AG04449 (cell line): Measurements from ENCODE around the gene BTBD10.
A peak's percentile ranks its signal among the peaks of the same experiment; 100 is the strongest.

Experiments
- CTCF ChIA-PET: fragments of 350-600 bp; formaldehyde crosslinking; extraction: SDS; loops from one replicate; lab custom pipeline; 2021; ENCODE audit warnings: antibody characterized with exemption; lab: Yijun Ruan, JAX
- POLR2A ChIA-PET: fragments of 400-600, 350-600 bp; formaldehyde crosslinking; extraction: SDS; loops from one replicate; lab custom pipeline; 2020; ENCODE audit warnings: antibody characterized with exemption, inconsistent platforms; lab: Yijun Ruan, JAX
- DNase-seq: peaks from one replicate; pipeline ENCODE4 v3.0.0-alpha.2; 2010; ENCODE audit warnings: low read depth, low spot score
- H3K4me3 ChIP-seq: 2 replicates; pipeline ENCODE4 v1.5.1; 2011; ENCODE audit warnings: low read depth, mild to moderate bottlenecking, control low read depth, low read length
- CTCF ChIP-seq: IDR thresholded peaks from one replicate; pipeline ENCODE4 v1.5.1; 2011; ENCODE audit warnings: mild to moderate bottlenecking, moderate library complexity, low read length, control low read depth, inconsistent platforms; ENCODE audit not compliant: insufficient read depth; ENCODE audit errors: missing control alignments

Gene BTBD10

DNA sequence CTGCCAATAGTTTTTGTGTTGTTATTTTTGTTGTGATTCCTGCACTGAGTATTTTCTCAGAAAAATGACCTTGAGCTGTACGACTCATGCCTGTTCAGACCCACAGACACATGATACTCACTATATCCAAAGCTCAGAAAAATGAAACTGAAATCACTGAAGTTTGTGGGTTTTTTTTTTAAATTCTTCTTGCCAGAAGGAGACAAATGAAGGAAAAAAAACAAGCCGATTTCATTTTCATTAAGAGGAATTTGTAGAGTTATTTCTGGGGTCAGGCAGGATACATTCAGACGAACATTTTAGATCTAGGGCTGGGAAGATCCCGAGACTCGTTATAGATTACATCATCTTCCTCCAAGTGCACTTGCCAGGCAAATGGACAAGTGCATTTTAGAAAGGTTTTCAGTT lies 125.0 kb downstream of the BTBD10 start:
- POLR2A ChIA-PET = interaction anchor here (1.8 to 2.3 kb wide), 2 partner anchors 123 to 128 kb away, joined by 7 to 20 read pairs; no protein-coding TSS in a partner anchor

More for the DNA sequence above, 125.0 kb downstream of the BTBD10 start:
- TF ChIP-seq CTCF = no peak
- peak overlapping the region; percentile 36 for H3K4me3 ChIP-seq
- peak; percentile 23 for DNase-seq
- CTCF ChIA-PET = interaction anchor here (0.7 to 11.8 kb wide), 13 partner anchors 8 to 374 kb away, joined by 3 to 329 read pairs (median 7); no protein-coding TSS in a partner anchor
